Esophagus muscularis mucosa (tissue), 4 donors: Measurements from ENCODE around the gene ADSS2. TPM values are rescaled to one million over a fixed set of nuclear protein-coding genes. Genes with fewer than 3 reads are reported as not detected.
"Not testable (repeated sequence)": the region's sequence is repeated elsewhere in the genome, so short reads cannot be mapped to it uniquely, and the experiment has no call there.

ENCODE experiments used
- DNase-seq: peaks from one replicate; pipeline ENCODE4 v3.0.0-alpha.2; 2017; ENCODE audit errors: extremely low spot score
- H3K27ac ChIP-seq, 4 donors: fragments of 200-600 bp; sonication (generic); replicated peaks in 1 of 4; 1 replicate in 3 of 4; 2 replicates in 1 of 4; pipeline ENCODE4 v1.5.1; 2016 to 2019; ENCODE audit warnings: mild to moderate bottlenecking in 1 of 4
- H3K27me3 ChIP-seq, 4 donors: fragments of 200-600 bp; sonication (generic); one replicate each; pipeline versions ENCODE4 v1.5.1 to v1.6.0; 2016 to 2019
- H3K36me3 ChIP-seq, 4 donors: fragments of 200-600 bp; sonication (generic); one replicate each; pipeline ENCODE4 v1.5.1; 2016 to 2019
- H3K4me1 ChIP-seq, 4 donors: fragments of 200-600 bp; sonication (generic); one replicate each; pipeline ENCODE4 v1.5.1; 2016 to 2019
- H3K4me3 ChIP-seq, 4 donors: fragments of 200-600 bp; sonication (generic); 1 replicate in 2 of 4; 2 replicates in 2 of 4; pipeline ENCODE4 v1.5.1; 2016 to 2019; ENCODE audit warnings: mild to moderate bottlenecking in 4 of 4, moderate library complexity in 1 of 4
- H3K9me3 ChIP-seq, 4 donors: fragments of 200-600 bp; sonication (generic); 1 replicate in 3 of 4; 2 replicates in 1 of 4; pipeline ENCODE4 v1.5.1; 2016 to 2019
- EP300 ChIP-seq: sonication (generic); formaldehyde crosslinking; IDR thresholded peaks from one replicate; pipeline ENCODE4 v1.6.1; 2017; ENCODE audit warnings: antibody characterized with exemption
- POLR2A ChIP-seq: fragments of 450-650 bp; IDR thresholded peaks from one replicate; pipeline ENCODE4 v1.6.1; 2017; ENCODE audit warnings: antibody characterized with exemption, moderate library complexity, mild to moderate bottlenecking, low read depth
- POLR2AphosphoS5 ChIP-seq, 2 donors: sonication (generic); formaldehyde crosslinking; IDR thresholded peaks; one replicate each; pipeline ENCODE4 v1.6.1; 2017; ENCODE audit warnings: antibody characterized with exemption in 2 of 2
- WGBS: methylation state at CpG from one replicate; pipeline ENCODE4 v1.1.5; 2018; 5-methylcytosine and 5-hydroxymethylcytosine counted together
- intact Hi-C: fragments of 100-400 bp; cut with DNase I; formaldehyde crosslinking; loops from one replicate; pipeline ENCODE4 v1.15.1; 2023
- total RNA-seq, 4 donors: library from RNA; depleted of rRNA; stranded (reverse); fragments of >200 nt; gene quantifications; one replicate each; pipeline versions ENCODE4 v1.1.0 to v1.2.1, GENCODE V29; 2016
- TF ChIP-seq, protein P1 (sequence below), 3 experiments: fragments of 200-600 bp in 2 of 3; fragments of 450-650 bp in 1 of 3; sonication (generic) in 2 of 3; IDR thresholded peaks; one replicate each; pipeline ENCODE4 v1.5.1; 2017 to 2019; ENCODE audit warnings: antibody characterized with exemption in 3 of 3, mild to moderate bottlenecking in 2 of 3, moderate library complexity in 1 of 3

ADSS2 gene
- 10 to 100 TPM; 40.9 to 49.4 (median 46.7) TPM for total RNA-seq

- Histone ChIP-seq H3K9me3 (no peaks in the 10 kb centered on the region), H3K4me1 (peaks cover 20 to 44% (median 42%) of the 10 kb centered on the region in 4 donors), H3K36me3 (peaks cover 0 to 5% (median 0%) of the 10 kb centered on the region in 4 donors), H3K4me3 (peak within 1 kb of the TSS; percentile 74 to 99 (median 85)), H3K27me3 (no peaks in the 10 kb centered on the region), H3K27ac (peak within 1 kb of the TSS; percentile 96 to 97 (median 96))
- TF ChIP-seq POLR2A (peak; percentile 76), POLR2AphosphoS5 (IDR thresholded peaks at IDR 0.05) (peak in 1 of 2 donors; percentile 95), EP300 (no peak)
- DNase-seq: no peak
- under 1% methylated on average over 16 of the region's 45 CpGs for WGBS
- intact Hi-C loops: loop anchor here (5.0 to 10.0 kb wide), 4 partner anchors 177 to 1194 kb away; partner anchors contain the start of genes CEP170, COX20, DESI2 and SDCCAG8
Measured at GRCh38 chr1:244451539-244451950, at the start of gene ADSS2. Gene ADSS2, minus strand, starts transcription at chr1:244451909. Its CDS starts 92 bp downstream, at chr1:244451817.

GRCh38 chr1:244500515-244500914, 48.8 kb upstream of the ADSS2 start:
- whole genome bisulfite sequencing: 96% methylated on average over 4 of the region's 4 CpGs
- DNase-seq, H3K27ac ChIP-seq, H3K9me3 ChIP-seq, H3K4me1 ChIP-seq, H3K4me3 ChIP-seq, H3K27me3 ChIP-seq, intact Hi-C loops, H3K36me3 ChIP-seq: not testable (repeated sequence)

GRCh38 chr1:244499484-244499883, 47.8 kb upstream of the ADSS2 start:
- intact Hi-C loops, H3K27me3 ChIP-seq, H3K36me3 ChIP-seq, H3K9me3 ChIP-seq, H3K4me1 ChIP-seq, H3K4me3 ChIP-seq, DNase-seq, H3K27ac ChIP-seq: not testable (repeated sequence)
- 91% methylated on average over 2 of the region's 2 CpGs for WGBS

GRCh38 chr1:244497805-244498204, 46.1 kb upstream of the ADSS2 start:
- H3K9me3 ChIP-seq: peaks cover 0 to 5% (median 0%) of the 10 kb centered on the region in 4 donors
- no peaks in the 10 kb centered on the region for H3K36me3 ChIP-seq
- intact Hi-C loops: no loop called here
- DNase-seq: no peak
- WGBS: 74% methylated on average over 1 of the region's 1 CpG
- no peak for TF ChIP-seq EP300
- TF ChIP-seq, protein P1, sequence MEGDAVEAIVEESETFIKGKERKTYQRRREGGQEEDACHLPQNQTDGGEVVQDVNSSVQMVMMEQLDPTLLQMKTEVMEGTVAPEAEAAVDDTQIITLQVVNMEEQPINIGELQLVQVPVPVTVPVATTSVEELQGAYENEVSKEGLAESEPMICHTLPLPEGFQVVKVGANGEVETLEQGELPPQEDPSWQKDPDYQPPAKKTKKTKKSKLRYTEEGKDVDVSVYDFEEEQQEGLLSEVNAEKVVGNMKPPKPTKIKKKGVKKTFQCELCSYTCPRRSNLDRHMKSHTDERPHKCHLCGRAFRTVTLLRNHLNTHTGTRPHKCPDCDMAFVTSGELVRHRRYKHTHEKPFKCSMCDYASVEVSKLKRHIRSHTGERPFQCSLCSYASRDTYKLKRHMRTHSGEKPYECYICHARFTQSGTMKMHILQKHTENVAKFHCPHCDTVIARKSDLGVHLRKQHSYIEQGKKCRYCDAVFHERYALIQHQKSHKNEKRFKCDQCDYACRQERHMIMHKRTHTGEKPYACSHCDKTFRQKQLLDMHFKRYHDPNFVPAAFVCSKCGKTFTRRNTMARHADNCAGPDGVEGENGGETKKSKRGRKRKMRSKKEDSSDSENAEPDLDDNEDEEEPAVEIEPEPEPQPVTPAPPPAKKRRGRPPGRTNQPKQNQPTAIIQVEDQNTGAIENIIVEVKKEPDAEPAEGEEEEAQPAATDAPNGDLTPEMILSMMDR (IDR thresholded peaks at IDR 0.05): no peak
- TF ChIP-seq POLR2A: no peak
- TF ChIP-seq POLR2AphosphoS5 (IDR thresholded peaks at IDR 0.05): no peak
- H3K4me3 ChIP-seq: no peak overlapping the region
- no peaks in the 10 kb centered on the region for H3K27me3 ChIP-seq
- H3K27ac ChIP-seq: no peak overlapping the region
- no peaks in the 10 kb centered on the region for H3K4me1 ChIP-seq

- H3K36me3 ChIP-seq: no peaks in the 10 kb centered on the region
- no peak overlapping the region for H3K4me3 ChIP-seq
- TF ChIP-seq POLR2A (no peak), EP300 (no peak), POLR2AphosphoS5 (IDR thresholded peaks at IDR 0.05) (no peak)
- TF ChIP-seq, protein P1 (IDR thresholded peaks at IDR 0.05): no peak
- no peak for DNase-seq
- H3K4me1 ChIP-seq: no peaks in the 10 kb centered on the region
- no peak overlapping the region for H3K27ac ChIP-seq
- 73% methylated on average over 1 of the region's 1 CpG for WGBS
- H3K27me3 ChIP-seq: no peaks in the 10 kb centered on the region
- H3K9me3 ChIP-seq: peaks cover 0 to 5% (median 0%) of the 10 kb centered on the region in 4 donors
- intact Hi-C loops: no loop called here
Measured at GRCh38 chr1:244496186-244496585, 44.5 kb upstream of the ADSS2 start.

DNA sequence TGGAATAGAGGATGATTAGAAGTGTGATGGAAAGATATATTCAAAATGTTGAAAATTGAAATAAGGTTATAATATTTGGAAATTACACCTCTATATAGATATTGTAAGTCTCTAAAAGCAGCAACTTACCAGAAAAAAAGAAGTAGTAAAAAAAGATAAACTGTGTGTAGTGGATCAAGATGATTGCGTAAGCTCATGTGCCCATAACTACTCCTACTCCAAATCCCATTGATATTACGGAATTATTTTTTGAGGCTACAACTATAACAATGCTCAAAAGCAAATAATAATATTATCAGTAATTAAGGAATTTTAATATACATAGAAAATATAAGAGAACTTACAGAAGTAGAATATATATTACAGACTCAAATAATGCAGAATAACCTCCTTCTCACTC, 42.9 kb upstream of the ADSS2 start:
- TF ChIP-seq EP300: no peak
- no peak for TF ChIP-seq POLR2A
- TF ChIP-seq, protein P1 (IDR thresholded peaks at IDR 0.05): no peak
- TF ChIP-seq POLR2AphosphoS5 (IDR thresholded peaks at IDR 0.05): no peak
- intact Hi-C loops: no loop called here
- Histone ChIP-seq H3K27me3 (no peaks in the 10 kb centered on the region), H3K9me3 (no peaks in the 10 kb centered on the region), H3K36me3 (no peaks in the 10 kb centered on the region), H3K27ac (no peak overlapping the region), H3K4me1 (no peaks in the 10 kb centered on the region), H3K4me3 (no peak overlapping the region)
- WGBS: 93% methylated on average over 2 of the region's 2 CpGs
- no peak for DNase-seq

DNA sequence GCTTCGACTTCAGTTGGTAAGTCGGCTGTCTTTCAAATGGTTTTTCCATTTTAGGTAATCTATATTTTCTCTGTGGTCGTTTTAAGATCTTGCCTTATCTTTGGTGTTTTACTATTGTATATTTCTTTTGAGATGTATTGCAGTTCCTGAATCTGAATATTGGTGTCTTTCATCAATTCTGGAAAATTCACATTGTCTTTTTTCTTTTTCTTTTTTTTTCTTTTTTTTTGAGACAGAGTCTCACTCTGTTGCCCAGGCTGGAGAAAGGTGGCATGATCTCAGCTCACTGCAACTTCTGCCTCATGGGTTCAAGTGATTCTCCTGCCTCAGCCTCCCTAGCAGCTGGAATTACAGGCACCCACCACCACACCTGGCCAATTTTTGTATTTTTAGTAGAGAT, 33.3 kb upstream of the ADSS2 start:
- H3K36me3 ChIP-seq, DNase-seq, H3K27ac ChIP-seq, intact Hi-C loops, H3K4me1 ChIP-seq, H3K27me3 ChIP-seq, H3K9me3 ChIP-seq, H3K4me3 ChIP-seq: not testable (repeated sequence)
- WGBS: 78% methylated on average over 3 of the region's 3 CpGs
